Testis (tissue), 3 donors: ENCODE results near the gene IL18RAP. TPM values are rescaled to one million over a fixed set of nuclear protein-coding genes. Genes with fewer than 3 reads are reported as not detected.

Experiments used
- DNase-seq: peaks from one replicate; pipeline ENCODE4 v3.0.0-alpha.2; 2019
- H3K27ac ChIP-seq, 2 donors: fragments of 200-600 bp; sonication (generic); one replicate each; pipeline ENCODE4 v1.5.1; 2019
- H3K27me3 ChIP-seq: fragments of 200-600 bp; sonication (generic); one replicate; pipeline ENCODE4 v1.5.1; 2019
- H3K36me3 ChIP-seq: fragments of 200-600 bp; sonication (generic); one replicate; pipeline ENCODE4 v1.5.1; 2017; ENCODE audit warnings: low read depth; ENCODE audit errors: missing control alignments
- H3K4me1 ChIP-seq: fragments of 200-600 bp; sonication (generic); one replicate; pipeline ENCODE4 v1.5.1; 2019
- H3K4me3 ChIP-seq, 2 donors: fragments of 200-600 bp; sonication (generic); one replicate each; pipeline ENCODE4 v1.5.1; 2017 to 2019
- H3K9me3 ChIP-seq: fragments of 200-600 bp; sonication (generic); one replicate; pipeline ENCODE4 v1.5.1; 2017
- CTCF ChIP-seq, 3 experiments: fragments of 450-650 bp in 2 of 3; fragments of 200-600 bp in 1 of 3; sonication (generic) in 1 of 3; IDR thresholded peaks; one replicate each; pipeline ENCODE4 v1.5.1; 2016 to 2019; ENCODE audit warnings: antibody characterized with exemption in 3 of 3, mild to moderate bottlenecking in 2 of 3, moderate library complexity in 1 of 3
- POLR2A ChIP-seq: fragments of 450-650 bp; IDR thresholded peaks from one replicate; pipeline ENCODE4 v1.6.1; 2017; ENCODE audit warnings: antibody characterized with exemption, mild to moderate bottlenecking, moderate library complexity
- WGBS, 2 donors: methylation state at CpG; one replicate each; pipeline ENCODE4 v1.1.5; 2018; 5-methylcytosine and 5-hydroxymethylcytosine counted together
- intact Hi-C: fragments of 100-400 bp; cut with DNase I; formaldehyde crosslinking; loops from one replicate; pipeline ENCODE4 v1.15.1; 2023; ENCODE audit warnings: low total_unique reads
- polyA plus RNA-seq: library from polyadenylated mRNA; stranded (reverse); fragments of 350-450 nt; fragmentation: Illumina TruSeq; extraction: RNeasy Lipid Tissue Mini Kit (QIAGEN cat#74804); gene quantifications from one replicate; pipeline ENCODE4 v1.2.3, GENCODE V29; 2014; ENCODE audit warnings: low read depth, low replicate concordance; ENCODE audit not compliant: insufficient read depth
- total RNA-seq, 2 donors: library from RNA; depleted of rRNA; stranded (reverse); fragments of >200 nt; gene quantifications; one replicate each; pipeline ENCODE4 v1.2.3, GENCODE V29; 2016

IL18RAP gene
- total and polyA plus RNA-seq, 3 donors from 2014 or later, result 0.16 to 2.4 (median 0.47) TPM

- no peaks in the 10 kb centered on the region for H3K9me3 ChIP-seq
- H3K4me1 ChIP-seq, result no peaks in the 10 kb centered on the region
- no peak overlapping the region for H3K4me3 ChIP-seq
- DNase-seq, result no peak
- TF ChIP-seq CTCF (IDR thresholded peaks at IDR 0.05) (no peak), POLR2A (no peak)
- no peaks in the 10 kb centered on the region for H3K27me3 ChIP-seq
- intact Hi-C loops, result no loop called here
- 89 to 94% methylated on average over 5 of the region's 5 CpGs for WGBS, 2 donors
- no peaks in the 10 kb centered on the region for H3K36me3 ChIP-seq
- H3K27ac ChIP-seq, result no peak overlapping the region
These were observed 40.2 kb downstream of the IL18RAP start for GRCh38 chr2:102463160-102463559.

GRCh38 chr2:102470168-102470567, 47.2 kb downstream of the IL18RAP start:
- intact Hi-C loops, result no loop called here
- no peak for DNase-seq
- H3K27me3 ChIP-seq, result no peaks in the 10 kb centered on the region
- TF ChIP-seq CTCF (IDR thresholded peaks at IDR 0.05) (no peak), POLR2A (no peak)
- WGBS, 2 donors, result 67 to 78% methylated on average over 1 of the region's 1 CpG
- no peaks in the 10 kb centered on the region for H3K9me3 ChIP-seq
- no peaks in the 10 kb centered on the region for H3K36me3 ChIP-seq
- H3K4me3 ChIP-seq, result no peak overlapping the region
- H3K27ac ChIP-seq, result no peak overlapping the region
- no peaks in the 10 kb centered on the region for H3K4me1 ChIP-seq

- H3K4me3 ChIP-seq, result no peak within 1 kb of the TSS
- no peak within 1 kb of the TSS for H3K27ac ChIP-seq
- intact Hi-C loops, result no loop called here
- no peaks in the 10 kb centered on the region for H3K36me3 ChIP-seq
- no peak for TF ChIP-seq POLR2A
- peak; percentile 44 to 75 (median 69) for TF ChIP-seq CTCF (IDR thresholded peaks at IDR 0.05)
- H3K4me1 ChIP-seq, result no peaks in the 10 kb centered on the region
- 6 to 19% methylated on average over 3 of the region's 3 CpGs for WGBS, 2 donors
- peak; percentile 74 for DNase-seq
- no peaks in the 10 kb centered on the region for H3K27me3 ChIP-seq
- no peaks in the 10 kb centered on the region for H3K9me3 ChIP-seq
These were observed 50.1 kb downstream of the IL18RAP start, which contains the start of gene SLC9A4 for GRCh38 chr2:102473020-102473419. Gene SLC9A4, plus strand, starts transcription at chr2:102473226. Its CDS starts 534 bp downstream, at chr2:102473760.

GRCh38 chr2:102473631-102474030, 50.7 kb downstream of the IL18RAP start:
- Histone ChIP-seq H3K4me1 (no peaks in the 10 kb centered on the region), H3K4me3 (no peak overlapping the region), H3K27me3 (no peaks in the 10 kb centered on the region), H3K27ac (no peak overlapping the region), H3K9me3 (no peaks in the 10 kb centered on the region), H3K36me3 (no peaks in the 10 kb centered on the region)
- 88 to 89% methylated on average over 3 of the region's 3 CpGs for WGBS, 2 donors
- DNase-seq, result no peak
- intact Hi-C loops, result no loop called here
- TF ChIP-seq CTCF (IDR thresholded peaks at IDR 0.05), result no peak
- TF ChIP-seq POLR2A, result no peak

GRCh38 chr2:102474785-102475184, 51.8 kb downstream of the IL18RAP start:
- H3K4me1 ChIP-seq, result no peaks in the 10 kb centered on the region
- TF ChIP-seq POLR2A (no peak), CTCF (IDR thresholded peaks at IDR 0.05) (no peak)
- no peak overlapping the region for H3K4me3 ChIP-seq
- no peak overlapping the region for H3K27ac ChIP-seq
- intact Hi-C loops, result no loop called here
- DNase-seq, result no peak
- H3K9me3 ChIP-seq, result no peaks in the 10 kb centered on the region
- no peaks in the 10 kb centered on the region for H3K36me3 ChIP-seq
- H3K27me3 ChIP-seq, result no peaks in the 10 kb centered on the region
